HG03354 (cell line): ENCODE measurements around the gene CMTM6.

Source experiments
- ATAC-seq: cut with Tn5 transposase; IDR thresholded peaks from one replicate; pipeline ENCODE4 v1.9.1; 2021; ENCODE audit warnings: mild to moderate bottlenecking; ENCODE audit not compliant: unreplicated experiment, poor library complexity, severe bottlenecking

CMTM6 gene

DNA sequence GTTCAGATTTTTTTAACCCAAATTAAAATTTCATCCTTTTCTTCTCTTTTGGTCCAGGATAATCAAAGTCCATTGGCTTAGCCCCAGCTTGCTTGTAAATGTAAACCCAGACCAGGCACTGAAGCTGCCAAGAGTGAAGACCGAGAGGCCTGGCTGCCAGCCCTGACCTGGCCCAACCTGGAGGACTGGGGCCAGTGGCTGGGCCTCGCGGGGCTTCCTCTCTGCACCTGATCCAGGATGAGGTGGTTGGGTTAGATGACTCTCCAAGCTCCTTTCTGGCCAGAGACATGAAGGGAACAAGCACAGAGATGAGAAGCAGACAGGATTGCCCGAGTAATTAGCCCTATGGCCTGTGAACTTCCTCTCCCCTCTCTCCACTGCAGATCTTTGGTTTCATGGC is 50.6 kb downstream of the CMTM6 start:
- no peak for ATAC-seq

GRCh38 chr3:32450992-32451659 is 51.5 kb downstream of the CMTM6 start:
- no peak for ATAC-seq

- ATAC-seq: no peak
These were observed 52.2 kb downstream of the CMTM6 start for GRCh38 chr3:32450426-32450825.

GRCh38 chr3:32449691-32450090 is 53.0 kb downstream of the CMTM6 start:
- no peak for ATAC-seq

DNA sequence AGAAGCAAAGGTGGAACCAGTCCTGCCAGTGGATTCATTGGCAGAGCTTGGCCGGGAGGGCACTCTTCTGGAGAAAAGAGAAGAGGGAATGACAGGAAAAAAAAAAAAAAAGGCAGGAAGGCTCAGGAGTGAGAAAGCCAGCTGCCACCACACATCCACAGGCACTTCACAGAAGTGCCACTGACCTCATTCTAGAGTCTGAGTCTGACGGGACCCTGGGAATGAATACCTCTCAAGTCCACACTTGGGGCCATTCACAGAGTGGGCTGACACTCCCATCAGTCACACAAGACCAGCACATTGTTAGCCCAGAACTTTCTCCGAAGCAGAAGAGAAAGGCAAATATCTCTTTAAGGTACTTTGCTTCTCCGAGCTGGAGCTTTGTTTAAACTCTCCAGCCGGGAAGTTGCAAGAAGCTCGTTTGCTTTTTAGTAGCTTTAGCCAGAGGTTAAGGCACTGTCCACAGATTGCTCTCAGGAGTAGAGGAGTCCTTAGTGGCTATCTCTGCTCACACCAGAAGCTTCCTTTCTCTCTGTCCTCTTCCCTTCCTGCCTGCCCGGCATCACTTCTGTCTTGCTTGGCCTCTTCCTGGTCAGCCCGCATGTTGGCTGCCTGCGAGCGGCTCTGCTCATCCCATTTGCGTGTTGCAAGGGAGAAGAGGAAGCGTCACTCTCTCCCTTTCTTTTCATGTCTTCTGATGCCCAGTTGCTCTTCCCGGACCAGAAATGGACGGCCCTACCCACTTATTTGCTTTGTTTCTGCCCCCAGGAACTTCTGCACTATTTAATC is 53.8 kb downstream of the CMTM6 start:
- ATAC-seq: no peak

GRCh38 chr3:32447865-32448400 is 54.7 kb downstream of the CMTM6 start:
- no peak for ATAC-seq

DNA sequence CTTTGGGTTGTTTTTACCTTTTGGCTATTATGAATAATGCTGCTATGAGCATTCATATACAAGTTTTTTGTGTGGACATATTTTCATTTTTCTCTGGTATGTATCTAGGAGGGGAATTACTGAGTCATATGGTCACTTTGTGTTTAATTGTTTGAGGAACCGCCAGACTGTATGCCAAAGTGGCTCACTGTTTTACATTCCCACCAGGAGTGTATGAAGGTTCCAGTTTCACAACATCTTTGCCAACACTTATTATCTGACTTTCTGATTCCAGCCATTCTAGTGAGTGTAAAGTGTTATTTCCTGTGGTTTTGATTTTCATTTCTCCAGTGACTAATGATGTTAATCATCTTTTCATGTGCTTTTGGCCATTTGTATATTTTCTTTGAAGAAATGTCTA is 59.2 kb downstream of the CMTM6 start:
- no peak for ATAC-seq

- no peak for ATAC-seq
These were observed 59.9 kb downstream of the CMTM6 start for GRCh38 chr3:32442766-32443165.

- no peak for ATAC-seq
These were observed 61.9 kb downstream of the CMTM6 start for GRCh38 chr3:32440611-32441350.

- ATAC-seq: peak; percentile 39
These were observed 63.2 kb downstream of the CMTM6 start for GRCh38 chr3:32439421-32439820.

DNA sequence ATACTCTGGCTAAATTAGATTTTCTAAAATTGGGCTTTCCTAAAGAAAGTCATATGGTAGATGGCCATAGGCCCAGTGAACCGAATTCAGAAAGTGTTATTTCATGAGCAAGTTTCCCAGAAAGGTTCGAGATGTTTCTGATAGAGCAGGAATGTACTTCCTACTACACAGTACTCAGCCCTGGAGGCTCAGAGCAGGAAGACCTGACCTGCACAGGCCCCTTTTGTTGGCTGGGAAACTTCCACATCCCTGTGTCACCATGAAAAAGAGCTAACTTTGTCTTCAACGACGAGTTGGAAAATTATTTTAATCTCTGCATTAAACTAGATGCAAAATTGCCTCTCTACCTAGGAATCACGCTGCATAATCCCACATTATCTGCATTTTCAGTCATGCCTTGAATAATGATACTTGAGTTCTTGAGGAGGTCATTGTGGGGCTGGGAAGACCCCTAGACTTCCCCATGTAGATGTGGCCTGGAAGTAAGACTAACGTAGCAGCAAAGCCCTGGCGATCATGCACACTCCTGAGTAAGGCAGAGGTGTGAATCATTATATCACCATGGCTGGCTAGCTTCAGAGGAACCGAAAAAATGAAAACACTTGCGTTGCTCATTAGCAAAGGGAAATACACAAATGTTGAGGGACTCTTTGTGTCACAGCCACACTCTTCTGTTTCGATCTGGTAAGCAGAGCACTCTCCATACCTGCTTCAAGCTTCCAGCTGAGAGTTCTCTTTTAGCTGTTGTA is 63.9 kb downstream of the CMTM6 start:
- ATAC-seq: peak; percentile 93

DNA sequence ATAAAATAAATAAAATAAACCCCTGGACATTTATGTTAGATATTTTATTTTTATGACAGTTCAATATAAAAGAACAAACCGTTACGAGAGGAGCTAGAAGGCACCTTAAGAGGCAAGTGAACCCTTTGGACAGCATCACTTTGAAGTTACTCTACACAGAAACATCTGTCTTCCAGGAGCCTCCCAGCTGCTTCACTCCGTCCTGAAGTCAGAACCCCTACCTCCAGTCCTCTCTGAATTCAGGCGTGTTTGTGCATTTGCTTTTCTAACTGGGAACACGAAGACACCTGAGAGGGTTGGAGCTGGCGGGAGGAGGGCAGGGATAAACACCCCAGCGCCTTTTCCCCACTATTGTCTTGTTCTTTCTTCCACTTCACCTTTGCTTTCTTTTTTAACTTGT is 64.8 kb downstream of the CMTM6 start:
- no peak for ATAC-seq

- ATAC-seq: peak; percentile 38
These were observed 65.8 kb downstream of the CMTM6 start for GRCh38 chr3:32436816-32437189.

- ATAC-seq: peak; percentile 17
These were observed 66.5 kb downstream of the CMTM6 start for GRCh38 chr3:32435911-32436815.

DNA sequence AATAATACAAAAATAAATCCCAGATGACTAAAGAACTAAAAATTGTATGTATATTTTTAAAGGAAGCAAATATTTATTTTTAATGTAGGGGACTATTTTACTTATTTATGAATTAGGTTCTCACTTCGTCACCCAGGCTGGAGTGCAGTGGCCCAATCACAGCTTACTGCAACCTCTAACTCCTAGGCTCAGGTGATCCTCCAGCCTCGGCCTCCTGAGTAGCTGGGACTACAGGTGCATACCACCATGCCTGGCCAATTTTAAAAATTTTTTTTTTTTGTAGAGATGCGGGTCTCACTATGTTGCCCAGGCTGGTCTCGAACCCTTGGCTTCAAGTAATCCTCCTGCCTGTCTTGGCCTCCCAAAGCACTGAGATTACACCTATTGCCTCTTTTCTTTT is 68.4 kb downstream of the CMTM6 start:
- no peak for ATAC-seq

DNA sequence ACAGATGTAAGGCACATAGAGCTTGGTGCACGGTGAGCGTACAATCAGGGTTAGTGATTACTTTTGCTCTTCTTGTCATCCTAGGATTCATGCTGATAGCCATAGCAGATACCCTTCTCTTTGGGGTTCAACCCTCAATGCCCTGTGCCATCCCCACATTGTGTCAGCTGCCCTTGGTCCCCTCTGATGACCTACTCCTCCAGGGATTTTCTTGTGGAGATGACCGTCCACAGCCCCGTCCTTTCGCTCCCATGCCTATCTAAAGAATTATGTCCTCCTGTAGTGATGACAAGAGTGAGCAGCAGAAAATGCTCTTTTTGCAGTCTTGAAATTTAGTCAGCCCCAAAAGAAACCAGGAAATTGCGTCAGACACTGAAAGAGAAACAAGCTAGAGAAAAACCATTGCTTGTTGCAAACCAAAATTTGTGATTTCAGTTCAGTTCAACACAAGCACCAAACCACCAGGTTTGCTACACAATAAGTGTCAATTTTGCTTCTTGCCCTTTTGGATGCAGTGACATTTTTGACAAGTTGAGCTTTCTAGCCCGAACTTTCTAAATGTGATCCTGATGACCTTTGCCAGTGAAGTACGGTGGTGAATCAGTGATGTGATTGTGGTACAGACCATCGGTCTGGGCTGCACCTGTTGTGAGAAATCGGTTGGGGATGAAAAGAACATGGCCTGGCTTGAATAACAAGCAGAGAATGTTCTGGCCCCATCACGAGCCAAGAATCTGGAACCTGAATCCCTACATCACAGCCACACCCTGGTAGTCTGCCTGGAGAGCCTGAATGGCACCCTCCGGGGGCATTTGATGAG is 69.7 kb downstream of the CMTM6 start:
- peak; percentile 42 for ATAC-seq

DNA sequence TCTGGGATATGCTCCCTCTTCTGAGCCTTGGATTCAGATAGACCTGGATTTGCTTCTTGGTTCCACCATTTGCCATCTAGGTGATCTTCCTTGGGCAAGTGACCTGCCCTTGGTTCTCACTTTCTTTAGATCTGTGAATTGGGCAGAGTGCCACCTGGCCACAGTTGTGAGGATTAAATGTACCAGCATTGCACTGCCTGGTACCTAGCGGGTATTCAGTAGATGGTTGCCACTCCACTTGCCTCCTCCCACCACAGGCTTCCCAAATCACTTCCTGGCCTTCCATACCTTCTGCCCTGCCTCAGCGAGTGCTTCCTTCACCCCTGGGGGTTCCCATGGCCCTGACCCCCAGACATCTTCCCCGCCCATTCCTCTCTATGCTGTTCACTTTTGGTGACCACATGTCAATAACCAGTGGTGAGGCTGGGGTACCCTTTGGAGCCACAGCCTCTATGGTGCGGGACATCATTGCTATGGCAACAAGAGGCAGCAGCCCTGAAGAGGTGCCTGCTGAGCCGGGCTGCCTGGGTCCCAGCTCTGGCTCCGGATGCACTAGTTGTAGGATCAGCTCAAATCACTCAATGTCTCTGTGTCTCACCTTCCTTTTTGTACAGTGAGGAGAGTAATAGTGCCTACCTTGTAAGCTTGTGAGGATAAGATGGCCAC is 70.5 kb downstream of the CMTM6 start:
- no peak for ATAC-seq

DNA sequence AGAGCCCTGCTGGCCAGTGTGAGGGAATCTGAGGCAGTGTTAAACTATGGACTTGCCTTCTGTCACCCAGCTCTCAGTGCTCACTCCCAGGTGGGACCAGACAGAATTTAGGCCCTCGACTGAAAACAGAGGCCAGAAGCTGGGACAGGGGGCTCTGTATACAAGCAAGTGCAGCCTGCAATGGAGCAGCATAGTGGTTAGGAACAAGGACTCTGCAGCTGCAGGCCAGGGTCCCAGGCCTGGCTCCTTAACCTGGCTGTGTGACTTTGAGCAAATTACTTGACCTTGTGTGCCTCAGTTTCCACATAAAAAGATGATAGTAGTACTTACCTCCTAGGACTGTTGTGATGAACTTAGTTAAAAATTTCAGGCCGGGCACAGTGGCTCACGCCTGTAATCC is 71.2 kb downstream of the CMTM6 start:
- no peak for ATAC-seq
